Fibroblast of lung (primary cell): ENCODE results near the gene CHCHD10. TPM values are rescaled to one million over a fixed set of nuclear protein-coding genes. Genes with fewer than 3 reads are reported as not detected.
"Not testable (repeated sequence)": the region's sequence is repeated elsewhere in the genome, so short reads cannot be mapped to it uniquely, and the experiment has no call there.

Experiments
- DNase-seq, 2 donors: peaks; one replicate each; pipeline versions ENCODE4 v3.0.0 to v3.0.0-alpha.2; 2010; ENCODE audit warnings: low read depth in 2 of 2
- H2AFZ ChIP-seq: 2 replicates; pipeline ENCODE4 v1.5.1; 2012; ENCODE audit warnings: low read length, control low read depth, inconsistent platforms
- H3K27ac ChIP-seq: 2 replicates; pipeline ENCODE4 v1.5.1; 2011; ENCODE audit warnings: low read length, control low read depth; ENCODE audit not compliant: insufficient read depth
- H3K27me3 ChIP-seq: 2 replicates; pipeline ENCODE4 v1.5.1; 2011; ENCODE audit warnings: mild to moderate bottlenecking, low read length; ENCODE audit not compliant: control insufficient read depth, insufficient read depth
- H3K36me3 ChIP-seq: 2 replicates; pipeline ENCODE4 v1.5.1; 2011; ENCODE audit warnings: low read length; ENCODE audit not compliant: control insufficient read depth, insufficient read depth
- H3K4me1 ChIP-seq: 2 replicates; pipeline ENCODE4 v1.5.1; 2011; ENCODE audit warnings: low read length; ENCODE audit not compliant: control insufficient read depth, insufficient read depth; ENCODE audit errors: extremely low read depth
- H3K4me2 ChIP-seq: 2 replicates; pipeline ENCODE4 v1.5.1; 2011; ENCODE audit warnings: low read length, control low read depth; ENCODE audit not compliant: insufficient read depth; ENCODE audit errors: extremely low read depth
- H3K4me3 ChIP-seq, 4 experiments: fragments of 200-600 bp in 1 of 4; sonication (generic) in 1 of 4; replicated peaks in 1 of 4; 2 replicates each; pipeline ENCODE4 v1.5.1; 2011 to 2016; ENCODE audit warnings: low read length in 4 of 4, low read depth in 3 of 4, mild to moderate bottlenecking in 3 of 4, control low read depth in 2 of 4, inconsistent platforms in 1 of 4, mixed read lengths in 1 of 4; ENCODE audit not compliant: insufficient read depth in 1 of 4; ENCODE audit errors: control extremely low read depth in 1 of 4
- H3K79me2 ChIP-seq: 2 replicates; pipeline ENCODE4 v1.5.1; 2012; ENCODE audit warnings: mild to moderate bottlenecking, low read length, inconsistent platforms; ENCODE audit not compliant: control insufficient read depth, insufficient read depth
- H3K9ac ChIP-seq: 2 replicates; pipeline ENCODE4 v1.5.1; 2011; ENCODE audit warnings: mild to moderate bottlenecking, low read length, control low read depth; ENCODE audit not compliant: insufficient read depth
- H3K9me3 ChIP-seq: 2 replicates; pipeline ENCODE4 v1.5.1; 2012; ENCODE audit warnings: low read depth, low read length; ENCODE audit not compliant: control insufficient read depth, insufficient read depth
- H4K20me1 ChIP-seq: 2 replicates; pipeline ENCODE4 v1.5.1; 2011; ENCODE audit warnings: low read length; ENCODE audit not compliant: control insufficient read depth, insufficient read depth; ENCODE audit errors: extremely low read depth
- CTCF ChIP-seq, 2 donors: IDR thresholded peaks in 1 of 2; conservative IDR thresholded peaks in 1 of 2; 1 replicate in 1 of 2; 2 replicates in 1 of 2; pipeline ENCODE4 v1.5.1; 2011 to 2012; ENCODE audit warnings: low read length in 2 of 2, control low read depth in 1 of 2, inconsistent platforms in 1 of 2, low read depth in 1 of 2, mild to moderate bottlenecking in 1 of 2
- EZH2 ChIP-seq: IDR thresholded peaks from 2 replicates; pipeline ENCODE4 v1.5.1; 2012; ENCODE audit warnings: low read length, control low read depth, mild to moderate bottlenecking; ENCODE audit errors: missing control alignments
- polyA plus RNA-seq, 2 donors: library from polyadenylated mRNA; depleted of rRNA in 1 of 2; stranded (reverse) in 1 of 2; unstranded in 1 of 2; fragments of >200 nt; gene quantifications; 2 replicates each; pipeline ENCODE4 v1.2.1, GENCODE V29; 2011 to 2012; ENCODE audit warnings: missing spikeins in 1 of 2
- total RNA-seq: library from RNA; depleted of rRNA; stranded (reverse); fragments of >200 nt; gene quantifications from 2 replicates; pipeline ENCODE4 v1.2.1, GENCODE V29; 2014

The CHCHD10 gene
- total and polyA plus RNA-seq, 2 donors (not counting 1 experiment from before 2014, with no cell fraction given): 5.4 to 11.4 TPM

DNA sequence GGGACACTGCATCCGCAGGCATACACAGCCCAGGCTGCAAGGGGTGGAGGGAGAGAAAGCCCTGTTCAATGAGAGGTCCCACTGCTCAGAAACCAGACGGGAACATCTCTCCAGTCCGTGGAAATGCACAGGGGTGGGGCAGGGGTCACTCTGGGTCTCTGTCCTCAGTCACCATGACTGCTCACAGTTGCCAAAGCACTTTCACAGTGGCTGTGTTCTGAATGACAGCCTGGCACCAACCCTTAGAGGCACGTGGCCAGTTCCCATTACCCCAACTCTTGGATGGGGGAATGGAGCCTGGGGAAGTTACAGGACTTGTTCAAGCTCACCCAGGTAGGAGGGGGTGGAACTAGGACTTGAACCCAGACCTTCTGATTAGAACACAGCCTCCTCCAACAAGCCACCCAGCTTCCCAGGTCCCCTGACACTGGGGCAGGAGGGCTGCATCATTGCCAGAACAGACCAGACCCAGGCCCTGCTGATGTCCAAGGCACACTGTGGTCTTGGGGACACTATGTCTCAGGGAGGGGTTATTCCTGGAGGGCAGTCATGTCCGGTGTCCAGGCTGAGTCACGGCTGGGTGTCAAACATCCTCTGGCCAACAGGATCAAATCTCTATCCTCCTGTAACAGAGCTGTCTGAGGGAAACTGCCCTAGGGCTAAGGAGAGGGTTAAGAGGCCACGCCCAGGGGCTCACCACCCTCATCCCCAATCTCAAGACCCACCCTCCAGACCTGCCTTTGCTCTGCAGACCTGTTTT lies 25.1 kb downstream of the CHCHD10 start:
- no peak for DNase-seq
- H3K27ac ChIP-seq: no peak overlapping the region

DNA sequence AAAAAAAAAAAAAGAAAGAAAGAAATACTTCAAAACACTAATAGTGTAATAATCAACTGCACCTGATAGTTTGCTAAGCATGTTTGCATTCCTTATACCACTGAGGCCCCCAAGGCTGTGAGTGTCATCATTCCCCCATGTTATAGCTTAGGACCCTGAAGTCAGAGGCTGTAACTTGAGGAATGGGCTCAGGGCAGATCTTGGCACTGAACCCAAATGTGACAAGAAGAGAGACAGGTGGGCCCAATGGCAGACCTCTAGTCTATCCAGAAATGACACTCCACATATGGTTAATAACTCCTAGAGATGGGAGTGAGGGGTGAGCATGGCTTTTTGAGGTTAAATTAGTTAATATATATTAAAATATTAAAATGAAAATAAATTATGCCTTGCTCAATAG lies 30.1 kb downstream of the CHCHD10 start:
- Histone ChIP-seq H3K4me2 (no peak overlapping the region), H3K27ac (no peak overlapping the region), H3K27me3 (no peaks in the 10 kb centered on the region), H2AFZ (no peak overlapping the region), H3K4me3 (no peak overlapping the region), H3K9ac (no peak overlapping the region), H3K79me2 (no peaks in the 10 kb centered on the region), H3K36me3 (peaks cover 1% of the 10 kb centered on the region), H3K4me1 (no peaks in the 10 kb centered on the region), H4K20me1 (no peaks in the 10 kb centered on the region), H3K9me3 (no peaks in the 10 kb centered on the region)
- no peak for DNase-seq
- TF ChIP-seq EZH2: no peak
- TF ChIP-seq CTCF (conservative IDR thresholded peaks at IDR 0.05 in 1 of 2, IDR thresholded peaks at IDR 0.05 in 1 of 2; ENCODE audit: low read depth in 1 of 2, low read length in 2 of 2): no peak

More for the DNA sequence above, 25.1 kb downstream of the CHCHD10 start:
- no peak overlapping the region for H3K4me2 ChIP-seq
- TF ChIP-seq EZH2 (no peak), CTCF (conservative IDR thresholded peaks at IDR 0.05 in 1 of 2, IDR thresholded peaks at IDR 0.05 in 1 of 2; ENCODE audit: low read depth in 1 of 2, low read length in 2 of 2) (no peak)
- no peak overlapping the region for H2AFZ ChIP-seq
- H3K4me1 ChIP-seq: no peaks in the 10 kb centered on the region
- H3K27me3 ChIP-seq: no peaks in the 10 kb centered on the region
- H3K79me2 ChIP-seq: no peaks in the 10 kb centered on the region
- H3K4me3 ChIP-seq: no peak overlapping the region
- no peak overlapping the region for H3K9ac ChIP-seq
- H4K20me1 ChIP-seq: no peaks in the 10 kb centered on the region
- H3K9me3 ChIP-seq: no peaks in the 10 kb centered on the region
- H3K36me3 ChIP-seq: peaks cover 3% of the 10 kb centered on the region

- not testable (repeated sequence) for H3K4me2 ChIP-seq, DNase-seq, H4K20me1 ChIP-seq, H3K27ac ChIP-seq, H3K9ac ChIP-seq, H3K36me3 ChIP-seq, H3K4me1 ChIP-seq, H3K27me3 ChIP-seq, H3K9me3 ChIP-seq, H2AFZ ChIP-seq, H3K4me3 ChIP-seq, H3K79me2 ChIP-seq
Observed at GRCh38 chr22:23728108-23728507, 39.7 kb downstream of the CHCHD10 start.
